Measurements from ENCODE around the gene ERC1.

ERC1 gene

GRCh38 chr12:1001507-1001906, 10.5 kb downstream of the ERC1 start:
- no peak for DNase-seq (ENCODE audit: low read depth)
- no peak overlapping the region for H3K4me3 ChIP-seq (ENCODE audit: low read depth, low read length)
- TF ChIP-seq MAX (IDR thresholded peaks at IDR 0.05; ENCODE audit: low read depth, low read length) (no peak), POLR2A (IDR thresholded peaks at IDR 0.05; ENCODE audit: extremely low read depth, insufficient read length) (no peak), CTCF (IDR thresholded peaks at IDR 0.05; ENCODE audit: low read depth, low read length) (no peak), MYC (IDR thresholded peaks at IDR 0.05; ENCODE audit: low read depth, low read length) (no peak)

DNA sequence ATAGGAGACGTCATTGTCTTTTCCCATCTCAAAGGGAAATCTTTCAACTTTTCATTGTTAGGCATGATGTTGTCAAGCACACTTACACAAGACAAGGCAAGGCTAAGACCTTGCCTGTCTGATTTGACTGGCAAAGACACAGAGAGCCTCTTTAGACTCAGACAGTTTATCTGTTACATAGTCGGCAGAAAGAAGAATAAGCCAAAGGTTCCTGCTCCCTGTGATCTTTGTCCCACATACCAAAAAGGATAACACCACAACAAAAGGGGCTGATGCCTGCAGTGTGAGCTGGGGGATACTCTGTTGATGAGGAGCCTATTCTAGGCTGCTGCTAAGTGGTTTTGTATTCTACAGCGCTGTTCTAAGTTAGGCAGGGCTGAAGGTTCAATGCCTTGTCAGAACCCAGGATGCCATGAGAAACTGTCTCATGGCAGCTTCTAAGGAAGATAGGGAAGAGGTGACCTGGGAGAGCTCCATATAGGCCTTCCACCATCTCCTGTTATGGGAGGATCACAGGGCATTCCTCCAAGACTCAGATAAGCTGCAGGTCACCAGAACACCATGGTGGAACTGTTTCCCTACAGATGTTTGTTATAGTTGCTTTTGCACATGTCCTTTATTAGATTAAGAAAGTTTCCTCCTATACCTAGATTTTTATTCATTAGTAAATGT, 12.7 kb downstream of the ERC1 start:
- H3K4me3 ChIP-seq (ENCODE audit: low read depth, low read length): no peak overlapping the region
- no peak for TF ChIP-seq MAX (IDR thresholded peaks at IDR 0.05; ENCODE audit: low read depth, low read length)
- TF ChIP-seq CTCF (IDR thresholded peaks at IDR 0.05; ENCODE audit: low read depth, low read length): no peak
- TF ChIP-seq POLR2A (IDR thresholded peaks at IDR 0.05; ENCODE audit: extremely low read depth, insufficient read length): no peak
- TF ChIP-seq MYC (IDR thresholded peaks at IDR 0.05; ENCODE audit: low read depth, low read length): no peak
- no peak for DNase-seq (ENCODE audit: low read depth)

GRCh38 chr12:1006255-1006654, 15.2 kb downstream of the ERC1 start:
- no peak for TF ChIP-seq MAX (IDR thresholded peaks at IDR 0.05; ENCODE audit: low read depth, low read length)
- no peak for TF ChIP-seq CTCF (IDR thresholded peaks at IDR 0.05; ENCODE audit: low read depth, low read length)
- no peak for TF ChIP-seq POLR2A (IDR thresholded peaks at IDR 0.05; ENCODE audit: extremely low read depth, insufficient read length)
- TF ChIP-seq MYC (IDR thresholded peaks at IDR 0.05; ENCODE audit: low read depth, low read length): no peak
- DNase-seq (ENCODE audit: low read depth): no peak
- H3K4me3 ChIP-seq (ENCODE audit: low read depth, low read length): no peak overlapping the region

DNA sequence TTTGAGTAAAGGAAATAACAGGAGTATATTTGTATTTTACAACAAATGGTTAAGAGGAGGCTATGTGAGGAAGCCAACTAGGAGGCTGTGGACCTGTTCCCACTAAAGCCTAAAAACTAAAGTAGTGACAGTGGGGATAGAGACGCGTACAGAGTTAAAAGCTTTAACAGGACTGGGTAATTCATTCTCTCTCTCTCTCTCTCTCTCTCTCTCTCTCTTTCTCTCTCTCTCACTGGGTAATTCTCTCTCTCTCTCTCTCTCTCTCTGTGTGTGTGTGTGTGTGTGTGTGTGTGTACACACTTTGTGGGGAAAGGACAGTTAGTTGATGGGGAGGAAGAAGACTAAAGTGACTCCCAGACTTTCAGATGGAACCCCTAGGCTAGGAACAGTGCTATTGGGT, 16.3 kb downstream of the ERC1 start:
- no peak overlapping the region for H3K4me3 ChIP-seq (ENCODE audit: low read depth, low read length)
- TF ChIP-seq MAX (IDR thresholded peaks at IDR 0.05; ENCODE audit: low read depth, low read length) (no peak), CTCF (IDR thresholded peaks at IDR 0.05; ENCODE audit: low read depth, low read length) (no peak), POLR2A (IDR thresholded peaks at IDR 0.05; ENCODE audit: extremely low read depth, insufficient read length) (no peak), MYC (IDR thresholded peaks at IDR 0.05; ENCODE audit: low read depth, low read length) (no peak)
- no peak for DNase-seq (ENCODE audit: low read depth)

- H3K4me3 ChIP-seq (ENCODE audit: low read depth, low read length): no peak overlapping the region
- TF ChIP-seq MYC (IDR thresholded peaks at IDR 0.05; ENCODE audit: low read depth, low read length) (no peak), MAX (IDR thresholded peaks at IDR 0.05; ENCODE audit: low read depth, low read length) (no peak)
- DNase-seq (ENCODE audit: low read depth): no peak
These were observed 17.0 kb downstream of the ERC1 start for GRCh38 chr12:1007994-1008393.

GRCh38 chr12:1011091-1011490, 20.1 kb downstream of the ERC1 start:
- no peak for DNase-seq (ENCODE audit: low read depth)
- TF ChIP-seq MYC (IDR thresholded peaks at IDR 0.05; ENCODE audit: low read depth, low read length): no peak
- TF ChIP-seq CTCF (IDR thresholded peaks at IDR 0.05; ENCODE audit: low read depth, low read length): no peak
- no peak for TF ChIP-seq MAX (IDR thresholded peaks at IDR 0.05; ENCODE audit: low read depth, low read length)
- no peak for TF ChIP-seq POLR2A (IDR thresholded peaks at IDR 0.05; ENCODE audit: extremely low read depth, insufficient read length)

More at GRCh38 chr12:1011091-1011490, 20.1 kb downstream of the ERC1 start:
- H3K4me3 ChIP-seq (ENCODE audit: low read depth, low read length): no peak overlapping the region

Data from NB4 (cell line).